Panc1 (cell line): ENCODE data around the gene APOA5. TPM values are rescaled to one million over a fixed set of nuclear protein-coding genes. Genes with fewer than 3 reads are reported as not detected.

Experiments
- ATAC-seq: fragments of 200-7000 bp; cut with Tn5 transposase; 2 replicates; pipeline ENCODE4 v1.9.1; 2020; ENCODE audit warnings: mild to moderate bottlenecking, moderate library complexity
- BruUV-seq: library from RNA; stranded (reverse); fragments of 400-500 nt; replicated peaks from 2 replicates; lab custom pipeline; 2021; lab: Mats Ljungman, UMichigan
- CTCF ChIA-PET: fragments of 300-600 bp; sonication (Branson Sonifier 250); formaldehyde crosslinking; loops from one replicate; lab custom pipeline; 2022; ENCODE audit warnings: antibody characterized with exemption; lab: Charles Lee
- POLR2A ChIA-PET: fragments of 300-600 bp; sonication (Branson Sonifier 250); formaldehyde crosslinking; loops from one replicate; lab custom pipeline; 2022; ENCODE audit warnings: antibody characterized with exemption; lab: Charles Lee
- DNase-seq: peaks from one replicate; pipeline ENCODE4 v3.0.0-alpha.2; 2010; ENCODE audit warnings: low read depth, low spot score
- H3K27ac ChIP-seq: 2 replicates; pipeline ENCODE4 v1.5.1; 2011; ENCODE audit warnings: mild to moderate bottlenecking, low read length, inconsistent platforms
- H3K27me3 ChIP-seq: fragments of 200-500 bp; sonication (Bioruptor generic); 2 replicates; pipeline ENCODE4 v1.6.0; 2014; ENCODE audit warnings: low read length, inconsistent platforms; ENCODE audit not compliant: control insufficient read depth, insufficient read depth
- H3K36me3 ChIP-seq: fragments of 200-500 bp; sonication (Bioruptor generic); 2 replicates; pipeline ENCODE4 v1.5.1; 2014; ENCODE audit warnings: inconsistent platforms, mild to moderate bottlenecking, low read length, moderate library complexity; ENCODE audit not compliant: control insufficient read depth, insufficient read depth
- H3K4me1 ChIP-seq: 2 replicates; pipeline ENCODE4 v1.5.1; 2011; ENCODE audit warnings: inconsistent platforms, mild to moderate bottlenecking, low read length, moderate library complexity; ENCODE audit not compliant: control insufficient read depth, insufficient read depth
- H3K4me3 ChIP-seq, 2 experiments: 2 replicates each; pipeline ENCODE4 v1.5.1; 2011 to 2012; ENCODE audit warnings: low read depth in 2 of 2, low read length in 2 of 2, mild to moderate bottlenecking in 2 of 2, inconsistent platforms in 1 of 2, moderate library complexity in 1 of 2
- H3K9me3 ChIP-seq: fragments of 200-500 bp; sonication (Bioruptor generic); 2 replicates; pipeline ENCODE4 v1.5.1; 2014; ENCODE audit warnings: low read depth, mild to moderate bottlenecking, inconsistent platforms, low read length, moderate library complexity; ENCODE audit not compliant: control insufficient read depth, insufficient read depth
- CTCF ChIP-seq: fragments of 450-650 bp; IDR thresholded peaks from 2 replicates; pipeline ENCODE4 v1.5.1; 2017; ENCODE audit warnings: mild to moderate bottlenecking
- POLR2AphosphoS5 ChIP-seq: IDR thresholded peaks from 2 replicates; pipeline ENCODE4 v1.6.1; 2012; ENCODE audit warnings: mild to moderate bottlenecking, low read depth, low read length, moderate library complexity
- REST ChIP-seq, 2 experiments: IDR thresholded peaks; 2 replicates each; pipeline ENCODE4 v1.6.1; 2011 to 2012; ENCODE audit warnings: low read depth in 2 of 2, control low read depth in 1 of 2, low read length in 1 of 2, mild to moderate bottlenecking in 1 of 2, moderate library complexity in 1 of 2; ENCODE audit not compliant: insufficient read depth in 1 of 2
- SIN3A ChIP-seq: IDR thresholded peaks from 2 replicates; pipeline ENCODE4 v1.6.1; 2012; ENCODE audit warnings: low read depth, mild to moderate bottlenecking, low read length, moderate library complexity, borderline replicate concordance; ENCODE audit not compliant: insufficient read depth
- TCF7L2 ChIP-seq: IDR thresholded peaks from 2 replicates; pipeline ENCODE4 v1.6.1; 2011; ENCODE audit warnings: mild to moderate bottlenecking, low read depth, low read length, inconsistent platforms
- in situ Hi-C: cut with HindIII; loops from 2 replicates; pipeline ENCODE4 v1.10.0; 2016; ENCODE audit warnings: low sequenced_read_pairs, low pct_unique_long_range_greater_than_20kb
- intact Hi-C: fragments of 100-400 bp; cut with micrococcal nuclease; formaldehyde crosslinking; loops from one replicate; pipeline ENCODE4 v1.10.0; 2022; ENCODE audit not compliant: unreplicated experiment
- total RNA-seq: library from RNA; stranded (reverse); gene quantifications from one replicate; pipeline ENCODE4 v1.2.1, GENCODE V29; 2021; ENCODE audit not compliant: unreplicated experiment

APOA5 gene
- total RNA-seq, 1 experiment from 2014 or later: 0.39 TPM

GRCh38 chr11:116840224-116840745, 48.6 kb upstream of the APOA5 start:
- Histone ChIP-seq H3K36me3 (no peaks in the 10 kb centered on the region; the same call in 1 of the 2 replicates), H3K4me3 (no peak overlapping the region), H3K4me1 (peaks cover 4% of the 10 kb centered on the region; the same call in 1 of the 2 replicates), H3K27ac (no peak overlapping the region), H3K9me3 (no peaks in the 10 kb centered on the region), H3K27me3 (no peaks in the 10 kb centered on the region)
- DNase-seq (no peak), ATAC-seq (no peak)
- intact Hi-C loops: no loop called here
- in situ Hi-C loops: no loop called here
- BruUV-seq: no TSS peak
- ChIA-PET POLR2A (interaction anchor here (0.8 kb wide), 1 partner anchor 16 kb away, joined by 4 read pairs; no protein-coding TSS in a partner anchor), CTCF (no interaction called here)
- TF ChIP-seq CTCF: no peak; the same call in 1 of the 2 replicates
- no peak for TF ChIP-seq SIN3A
- no peak for TF ChIP-seq TCF7L2
- no peak for TF ChIP-seq POLR2AphosphoS5
- TF ChIP-seq REST (IDR thresholded peaks at IDR 0.05; ENCODE audit: insufficient read depth in 1 of 2, low read depth in 2 of 2, low read length in 1 of 2): no peak

- in situ Hi-C loops: no loop called here
- POLR2A ChIA-PET: no interaction called here
- H3K4me1 ChIP-seq: peaks cover 4% of the 10 kb centered on the region; the same call in 1 of the 2 replicates
These were observed 46.8 kb upstream of the APOA5 start for GRCh38 chr11:116838321-116839084.

More at GRCh38 chr11:116838321-116839084, 46.8 kb upstream of the APOA5 start:
- no peak for TF ChIP-seq CTCF
- Histone ChIP-seq H3K27me3 (no peaks in the 10 kb centered on the region), H3K27ac (no peak overlapping the region), H3K4me3 (no peak overlapping the region), H3K9me3 (no peaks in the 10 kb centered on the region), H3K36me3 (no peaks in the 10 kb centered on the region)
- no peak for ATAC-seq
- no TSS peak for BruUV-seq
- no peak for DNase-seq
- CTCF ChIA-PET: interaction anchor here (0.6 to 1.1 kb wide), 2 partner anchors 48 to 96 kb away, joined by 3 read pairs; no protein-coding TSS in a partner anchor
- intact Hi-C loops: loop anchor here (5.0 kb wide), 1 partner anchor 46 kb away; the partner anchor contains the start of gene APOA5
